ENCODE measurements around the gene LAGE3.
A peak's percentile ranks its signal among the peaks of the same experiment; 100 is the strongest.

- TF ChIP-seq CTCF (IDR thresholded peaks at IDR 0.05; ENCODE audit: low read depth, low read length) (no peak), MYC (IDR thresholded peaks at IDR 0.05; ENCODE audit: low read depth, low read length) (no peak), POLR2A (IDR thresholded peaks at IDR 0.05; ENCODE audit: extremely low read depth, insufficient read length) (peak; percentile 82)
Measured at GRCh38 chrX:154515966-154516655, 37.0 kb upstream of the LAGE3 start, which contains the start of gene FAM3A.

Data from NB4 (cell line).